Breast epithelium (tissue), 4 donors: ENCODE results near the gene SAP30BP. TPM values are rescaled to one million over a fixed set of nuclear protein-coding genes. Genes with fewer than 3 reads are reported as not detected.

Source experiments
- DNase-seq, 2 donors: peaks; one replicate each; pipeline ENCODE4 v3.0.0-alpha.2; 2019; ENCODE audit warnings: low spot score in 2 of 2
- H3K27ac ChIP-seq, 2 donors: fragments of 200-600 bp; sonication (generic) in 1 of 2; one replicate each; pipeline ENCODE4 v1.5.1; 2016 to 2019; ENCODE audit warnings: mild to moderate bottlenecking in 1 of 2
- H3K27me3 ChIP-seq, 2 donors: fragments of 200-600 bp; sonication (generic) in 1 of 2; one replicate each; pipeline versions ENCODE4 v1.5.1 to v1.6.0; 2017 to 2019; ENCODE audit warnings: control low read depth in 1 of 2, mild to moderate bottlenecking in 1 of 2
- H3K36me3 ChIP-seq: fragments of 200-600 bp; one replicate; pipeline ENCODE4 v1.5.1; 2019
- H3K4me1 ChIP-seq, 2 donors: fragments of 200-600 bp; sonication (generic); one replicate each; pipeline ENCODE4 v1.5.1; 2016 to 2019; ENCODE audit warnings: control low read depth in 1 of 2
- H3K4me3 ChIP-seq, 3 donors: fragments of 200-600 bp; sonication (generic); 1 replicate in 2 of 3; 2 replicates in 1 of 3; pipeline ENCODE4 v1.5.1; 2016 to 2019; ENCODE audit warnings: mild to moderate bottlenecking in 3 of 3, moderate library complexity in 2 of 3
- H3K9me3 ChIP-seq, 2 donors: fragments of 200-600 bp; sonication (generic) in 1 of 2; one replicate each; pipeline ENCODE4 v1.5.1; 2016 to 2019; ENCODE audit warnings: control low read depth in 1 of 2
- POLR2A ChIP-seq: fragments of 450-650 bp; IDR thresholded peaks from one replicate; pipeline ENCODE4 v1.6.1; 2016; ENCODE audit warnings: antibody characterized with exemption, mild to moderate bottlenecking, moderate library complexity
- POLR2AphosphoS5 ChIP-seq, 3 donors: sonication (generic); formaldehyde crosslinking; IDR thresholded peaks; one replicate each; pipeline ENCODE4 v1.6.1; 2017; ENCODE audit warnings: antibody characterized with exemption in 3 of 3
- intact Hi-C: fragments of 100-400 bp; cut with DNase I; formaldehyde crosslinking; loops from one replicate; pipeline ENCODE4 v1.15.1; 2023; ENCODE audit warnings: low total_unique reads
- total RNA-seq, 3 donors: library from RNA; depleted of rRNA; stranded (reverse); fragments of >200 nt; gene quantifications; one replicate each; pipeline ENCODE4 v1.1.0, GENCODE V29; 2016
- TF ChIP-seq, protein P1 (sequence below), 3 donors: fragments of 450-650 bp; IDR thresholded peaks; one replicate each; pipeline ENCODE4 v1.5.1; 2016 to 2017; ENCODE audit warnings: antibody characterized with exemption in 3 of 3, mild to moderate bottlenecking in 3 of 3, moderate library complexity in 3 of 3

The SAP30BP gene
- total RNA-seq, 3 donors from 2014 or later, result 68.3 to 89.5 (median 86.1) TPM

DNA sequence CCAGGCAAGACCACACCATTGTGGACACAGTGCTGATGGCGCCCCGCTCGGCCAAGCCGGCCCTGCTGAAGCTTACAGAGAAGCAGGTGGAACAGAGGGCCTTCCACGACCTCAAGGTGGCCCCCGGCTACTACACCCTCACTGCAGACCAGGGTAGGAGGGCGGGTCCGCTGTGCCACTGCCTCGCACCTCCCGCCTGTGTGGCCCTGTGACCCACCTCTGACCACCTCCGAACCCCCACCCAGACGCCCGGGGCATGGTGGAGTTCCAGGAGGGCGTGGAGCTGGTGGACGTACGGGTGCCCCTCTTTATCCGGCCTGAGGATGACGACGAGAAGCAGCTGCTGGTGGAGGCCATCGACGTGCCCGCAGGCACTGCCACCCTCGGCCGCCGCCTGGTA is 75.2 kb downstream of the SAP30BP start:
- intact Hi-C loops, result no loop called here
- TF ChIP-seq POLR2AphosphoS5 (IDR thresholded peaks at IDR 0.05), result no peak
- no peak for TF ChIP-seq POLR2A
- TF ChIP-seq, protein P1, sequence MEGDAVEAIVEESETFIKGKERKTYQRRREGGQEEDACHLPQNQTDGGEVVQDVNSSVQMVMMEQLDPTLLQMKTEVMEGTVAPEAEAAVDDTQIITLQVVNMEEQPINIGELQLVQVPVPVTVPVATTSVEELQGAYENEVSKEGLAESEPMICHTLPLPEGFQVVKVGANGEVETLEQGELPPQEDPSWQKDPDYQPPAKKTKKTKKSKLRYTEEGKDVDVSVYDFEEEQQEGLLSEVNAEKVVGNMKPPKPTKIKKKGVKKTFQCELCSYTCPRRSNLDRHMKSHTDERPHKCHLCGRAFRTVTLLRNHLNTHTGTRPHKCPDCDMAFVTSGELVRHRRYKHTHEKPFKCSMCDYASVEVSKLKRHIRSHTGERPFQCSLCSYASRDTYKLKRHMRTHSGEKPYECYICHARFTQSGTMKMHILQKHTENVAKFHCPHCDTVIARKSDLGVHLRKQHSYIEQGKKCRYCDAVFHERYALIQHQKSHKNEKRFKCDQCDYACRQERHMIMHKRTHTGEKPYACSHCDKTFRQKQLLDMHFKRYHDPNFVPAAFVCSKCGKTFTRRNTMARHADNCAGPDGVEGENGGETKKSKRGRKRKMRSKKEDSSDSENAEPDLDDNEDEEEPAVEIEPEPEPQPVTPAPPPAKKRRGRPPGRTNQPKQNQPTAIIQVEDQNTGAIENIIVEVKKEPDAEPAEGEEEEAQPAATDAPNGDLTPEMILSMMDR (IDR thresholded peaks at IDR 0.05), result no peak
- Histone ChIP-seq H3K27ac (no peak overlapping the region), H3K9me3 (no peaks in the 10 kb centered on the region), H3K4me1 (no peaks in the 10 kb centered on the region), H3K27me3 (no peaks in the 10 kb centered on the region), H3K4me3 (no peak overlapping the region), H3K36me3 (no peaks in the 10 kb centered on the region)
- no peak for DNase-seq

DNA sequence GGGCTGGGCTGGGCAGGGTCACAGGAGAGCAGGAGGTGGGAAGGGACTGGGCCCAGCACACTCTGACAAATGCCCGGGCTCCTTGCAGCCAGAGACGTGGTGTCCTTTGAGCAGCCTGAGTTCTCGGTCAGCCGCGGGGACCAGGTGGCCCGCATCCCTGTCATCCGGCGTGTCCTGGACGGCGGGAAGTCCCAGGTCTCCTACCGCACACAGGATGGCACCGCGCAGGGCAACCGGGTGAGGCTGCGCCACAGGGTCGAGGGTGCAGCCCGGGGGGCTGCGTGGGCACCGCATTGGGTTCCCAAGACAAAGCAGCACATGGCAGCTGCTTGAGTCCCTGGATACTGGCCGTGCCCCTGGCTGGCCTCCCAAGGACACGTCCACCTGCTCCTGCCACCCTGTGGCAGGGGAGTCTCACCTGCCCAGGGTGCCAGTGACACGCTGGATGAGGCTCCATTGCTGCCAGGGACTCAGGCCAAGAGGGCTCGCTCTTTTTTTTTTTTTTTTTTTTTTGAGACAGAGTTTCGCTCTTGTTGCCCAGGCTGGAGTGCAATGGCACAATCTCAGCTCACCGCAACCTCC is 76.6 kb downstream of the SAP30BP start:
- no peaks in the 10 kb centered on the region for H3K36me3 ChIP-seq
- no peak overlapping the region for H3K27ac ChIP-seq
- no peaks in the 10 kb centered on the region for H3K4me1 ChIP-seq
- no peak for DNase-seq
- intact Hi-C loops, result no loop called here
- no peak overlapping the region for H3K4me3 ChIP-seq
- TF ChIP-seq, protein P1 (IDR thresholded peaks at IDR 0.05), result no peak
- TF ChIP-seq POLR2A (no peak), POLR2AphosphoS5 (IDR thresholded peaks at IDR 0.05) (no peak)
- no peaks in the 10 kb centered on the region for H3K27me3 ChIP-seq
- H3K9me3 ChIP-seq, result no peaks in the 10 kb centered on the region

DNA sequence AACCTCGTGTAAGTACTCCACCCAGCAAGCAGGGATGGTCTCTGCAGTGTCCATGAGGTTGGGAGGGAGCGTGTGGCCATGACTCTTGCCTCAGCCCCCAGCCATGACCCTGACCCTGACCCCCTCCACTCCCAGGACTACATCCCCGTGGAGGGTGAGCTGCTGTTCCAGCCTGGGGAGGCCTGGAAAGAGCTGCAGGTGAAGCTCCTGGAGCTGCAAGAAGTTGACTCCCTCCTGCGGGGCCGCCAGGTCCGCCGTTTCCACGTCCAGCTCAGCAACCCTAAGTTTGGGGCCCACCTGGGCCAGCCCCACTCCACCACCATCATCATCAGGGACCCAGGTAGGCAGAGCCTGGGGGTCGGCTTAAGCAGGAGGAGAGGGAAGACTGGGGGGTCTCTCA is 81.6 kb downstream of the SAP30BP start:
- Histone ChIP-seq H3K9me3 (no peaks in the 10 kb centered on the region), H3K36me3 (no peaks in the 10 kb centered on the region), H3K27me3 (no peaks in the 10 kb centered on the region), H3K4me1 (peaks cover 0 to 5% of the 10 kb centered on the region in 2 donors), H3K27ac (no peak overlapping the region), H3K4me3 (no peak overlapping the region)
- intact Hi-C loops, result loop anchor here (2.0 to 5.0 kb wide), 2 partner anchors 70 to 111 kb away; no protein-coding TSS in a partner anchor
- no peak for DNase-seq
- TF ChIP-seq, protein P1 (IDR thresholded peaks at IDR 0.05), result no peak
- TF ChIP-seq POLR2A (no peak), POLR2AphosphoS5 (IDR thresholded peaks at IDR 0.05) (no peak)

DNA sequence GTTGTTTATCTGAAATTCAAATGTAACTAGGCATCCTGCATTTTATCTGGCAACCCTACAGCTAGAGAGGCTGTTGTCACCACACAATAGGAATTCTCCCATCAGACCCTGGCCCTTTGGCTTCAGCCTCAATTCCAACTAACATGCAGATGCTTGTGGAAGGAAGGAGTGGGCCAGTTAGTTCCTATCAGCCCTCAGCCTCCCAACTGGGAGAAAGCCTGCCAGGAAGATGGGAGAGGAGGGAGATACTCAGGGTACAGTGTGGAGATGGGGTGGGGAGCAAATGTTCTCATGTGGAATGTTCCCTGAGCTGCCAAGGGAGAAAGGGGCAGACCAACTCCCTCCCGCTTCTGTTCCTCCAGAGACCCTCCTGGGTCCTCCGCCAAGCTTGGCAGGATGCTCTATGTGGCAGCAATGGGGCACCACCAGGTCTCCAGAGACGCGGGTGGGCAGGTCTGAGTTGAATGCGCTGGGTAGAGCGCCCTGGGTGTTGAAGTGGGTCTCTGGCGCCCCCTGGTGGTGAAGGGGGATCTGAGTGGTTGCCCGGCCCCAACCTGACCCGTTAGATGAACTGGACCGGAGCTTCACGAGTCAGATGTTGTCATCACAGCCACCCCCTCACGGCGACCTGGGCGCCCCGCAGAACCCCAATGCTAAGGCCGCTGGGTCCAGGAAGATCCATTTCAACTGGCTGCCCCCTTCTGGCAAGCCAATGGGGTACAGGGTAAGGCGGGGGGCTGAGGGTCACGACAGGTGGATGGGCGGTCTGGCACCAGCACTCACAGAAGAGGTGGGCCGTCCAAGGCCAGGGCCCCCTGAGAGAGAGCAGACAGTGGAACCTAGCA is 82.6 kb downstream of the SAP30BP start:
- H3K36me3 ChIP-seq, result no peaks in the 10 kb centered on the region
- peak; percentile 71 to 91 for DNase-seq
- intact Hi-C loops, result loop anchor here (2.0 to 5.0 kb wide), 2 partner anchors 71 to 112 kb away; no protein-coding TSS in a partner anchor
- no peaks in the 10 kb centered on the region for H3K9me3 ChIP-seq
- H3K27ac ChIP-seq, result peak overlapping the region; percentile 6 to 45
- TF ChIP-seq POLR2AphosphoS5 (IDR thresholded peaks at IDR 0.05) (peak in 1 of 3 donors; percentile 49), POLR2A (no peak)
- TF ChIP-seq, protein P1 (IDR thresholded peaks at IDR 0.05), result peak; percentile 79 to 94 (median 91)
- H3K4me3 ChIP-seq, result peak overlapping the region in 1 of 3 donors; percentile 12
- peaks cover 0 to 5% of the 10 kb centered on the region in 2 donors for H3K4me1 ChIP-seq
- H3K27me3 ChIP-seq, result no peaks in the 10 kb centered on the region
